Measurements from ENCODE around the gene TRAF3. TPM values are rescaled to one million over a fixed set of nuclear protein-coding genes. Genes with fewer than 3 reads are reported as not detected.

The TRAF3 gene
- 10 to 100 TPM; 14.5 to 28.7 TPM for total RNA-seq

- no peak for TF ChIP-seq CTCF (IDR thresholded peaks at IDR 0.05)
- Histone ChIP-seq H3K4me3 (peak within 1 kb of the TSS; percentile 86), H3K9me3 (no peaks in the 10 kb centered on the region), H3K36me3 (no peaks in the 10 kb centered on the region), H3K27ac (peak within 1 kb of the TSS; percentile 86 to 89), H3K27me3 (replicated peaks; ENCODE audit: insufficient read depth) (no peaks in the 10 kb centered on the region), H3K4me1 (ENCODE audit: control insufficient read depth in 1 of 2, low read depth in 2 of 2) (peaks cover 17 to 20% of the 10 kb centered on the region in 2 donors)
- DNase-seq (ENCODE audit: low spot score), result no peak
- peak; percentile 60 for ATAC-seq (ENCODE audit: insufficient number of reproducible peaks, low FRiP score, low read depth)
These were observed at the start of gene TRAF3 for GRCh38 chr14:102776761-102777710. TSS of gene TRAF3 (plus strand) at chr14:102777449. CDS start at chr14:102870202, 92,753 bp downstream.

- H3K36me3 ChIP-seq, result no peaks in the 10 kb centered on the region
These were observed 48.7 kb upstream of the TRAF3 start for GRCh38 chr14:102728501-102728900.

GRCh38 chr14:102729268-102729667 lies 48.0 kb upstream of the TRAF3 start:
- no peaks in the 10 kb centered on the region for H3K27me3 ChIP-seq (replicated peaks; ENCODE audit: insufficient read depth)
- H3K36me3 ChIP-seq, result no peaks in the 10 kb centered on the region
- no peak for TF ChIP-seq CTCF (IDR thresholded peaks at IDR 0.05)
- no peaks in the 10 kb centered on the region for H3K9me3 ChIP-seq
- no peak overlapping the region for H3K4me3 ChIP-seq
- ATAC-seq (ENCODE audit: insufficient number of reproducible peaks, low FRiP score, low read depth) (no peak), DNase-seq (ENCODE audit: low spot score) (no peak)
- H3K4me1 ChIP-seq (ENCODE audit: control insufficient read depth in 1 of 2, low read depth in 2 of 2), result no peaks in the 10 kb centered on the region
- H3K27ac ChIP-seq, result no peak overlapping the region

More at GRCh38 chr14:102728501-102728900, 48.7 kb upstream of the TRAF3 start:
- H3K9me3 ChIP-seq, result no peaks in the 10 kb centered on the region
- H3K4me3 ChIP-seq, result no peak overlapping the region
- no peaks in the 10 kb centered on the region for H3K4me1 ChIP-seq (ENCODE audit: control insufficient read depth in 1 of 2, low read depth in 2 of 2)
- H3K27me3 ChIP-seq (replicated peaks; ENCODE audit: insufficient read depth), result no peaks in the 10 kb centered on the region
- ATAC-seq (ENCODE audit: insufficient number of reproducible peaks, low FRiP score, low read depth) (no peak), DNase-seq (ENCODE audit: low spot score) (no peak)
- no peak for TF ChIP-seq CTCF (IDR thresholded peaks at IDR 0.05)
- no peak overlapping the region for H3K27ac ChIP-seq

GRCh38 chr14:102729825-102730224 lies 47.4 kb upstream of the TRAF3 start:
- Histone ChIP-seq H3K27me3 (replicated peaks; ENCODE audit: insufficient read depth) (no peaks in the 10 kb centered on the region), H3K36me3 (no peaks in the 10 kb centered on the region), H3K27ac (no peak overlapping the region), H3K9me3 (no peaks in the 10 kb centered on the region), H3K4me3 (no peak overlapping the region), H3K4me1 (ENCODE audit: control insufficient read depth in 1 of 2, low read depth in 2 of 2) (no peaks in the 10 kb centered on the region)
- no peak for DNase-seq (ENCODE audit: low spot score)
- no peak for ATAC-seq (ENCODE audit: insufficient number of reproducible peaks, low FRiP score, low read depth)
- TF ChIP-seq CTCF (IDR thresholded peaks at IDR 0.05), result no peak

GRCh38 chr14:102731101-102731870 lies 46.0 kb upstream of the TRAF3 start:
- TF ChIP-seq CTCF (IDR thresholded peaks at IDR 0.05), result no peak
- Histone ChIP-seq H3K36me3 (no peaks in the 10 kb centered on the region), H3K4me3 (no peak overlapping the region), H3K9me3 (no peaks in the 10 kb centered on the region), H3K4me1 (ENCODE audit: control insufficient read depth in 1 of 2, low read depth in 2 of 2) (no peaks in the 10 kb centered on the region), H3K27ac (no peak overlapping the region), H3K27me3 (replicated peaks; ENCODE audit: insufficient read depth) (no peaks in the 10 kb centered on the region)
- DNase-seq (ENCODE audit: low spot score), result no peak
- no peak for ATAC-seq (ENCODE audit: insufficient number of reproducible peaks, low FRiP score, low read depth)
